PFSK-1 (cell line): ENCODE measurements around the gene TPPP3.

Experiments used
- FOXP2 ChIP-seq: optimal IDR thresholded peaks from 2 replicates; pipeline ENCODE3; 2011; ENCODE audit warnings: borderline replicate concordance, control low read depth, inconsistent platforms; ENCODE audit not compliant: insufficient read depth; ENCODE audit errors: extremely low read length, extremely low read depth
- POLR2AphosphoS5 ChIP-seq: IDR thresholded peaks from 2 replicates; pipeline ENCODE4 v1.6.1; 2012; ENCODE audit warnings: low read depth, mild to moderate bottlenecking, control low read depth, low read length, moderate library complexity
- SIN3A ChIP-seq: IDR thresholded peaks from 2 replicates; pipeline ENCODE4 v1.6.1; 2012; ENCODE audit warnings: mild to moderate bottlenecking, low read length, moderate library complexity, borderline replicate concordance; ENCODE audit not compliant: insufficient read depth
- TAF1 ChIP-seq: IDR thresholded peaks from 2 replicates; pipeline ENCODE4 v1.6.1; 2012; ENCODE audit warnings: low read length, control low read depth, borderline replicate concordance; ENCODE audit not compliant: insufficient read depth
- TF ChIP-seq, protein P1 (sequence below), 2 experiments: IDR thresholded peaks; 2 replicates each; pipeline versions ENCODE4 v1.6.1 to v1.8.0; 2011 to 2012; ENCODE audit warnings: low read depth in 2 of 2, low read length in 2 of 2, control low read depth in 1 of 2, inconsistent platforms in 1 of 2, mild to moderate bottlenecking in 1 of 2, moderate library complexity in 1 of 2; ENCODE audit not compliant: insufficient read depth in 1 of 2

The TPPP3 gene

GRCh38 chr16:67372664-67373063 lies 20.6 kb downstream of the TPPP3 start:
- TF ChIP-seq TAF1 (no peak), FOXP2 (no peak), SIN3A (no peak), POLR2AphosphoS5 (no peak)
- TF ChIP-seq, protein P1, sequence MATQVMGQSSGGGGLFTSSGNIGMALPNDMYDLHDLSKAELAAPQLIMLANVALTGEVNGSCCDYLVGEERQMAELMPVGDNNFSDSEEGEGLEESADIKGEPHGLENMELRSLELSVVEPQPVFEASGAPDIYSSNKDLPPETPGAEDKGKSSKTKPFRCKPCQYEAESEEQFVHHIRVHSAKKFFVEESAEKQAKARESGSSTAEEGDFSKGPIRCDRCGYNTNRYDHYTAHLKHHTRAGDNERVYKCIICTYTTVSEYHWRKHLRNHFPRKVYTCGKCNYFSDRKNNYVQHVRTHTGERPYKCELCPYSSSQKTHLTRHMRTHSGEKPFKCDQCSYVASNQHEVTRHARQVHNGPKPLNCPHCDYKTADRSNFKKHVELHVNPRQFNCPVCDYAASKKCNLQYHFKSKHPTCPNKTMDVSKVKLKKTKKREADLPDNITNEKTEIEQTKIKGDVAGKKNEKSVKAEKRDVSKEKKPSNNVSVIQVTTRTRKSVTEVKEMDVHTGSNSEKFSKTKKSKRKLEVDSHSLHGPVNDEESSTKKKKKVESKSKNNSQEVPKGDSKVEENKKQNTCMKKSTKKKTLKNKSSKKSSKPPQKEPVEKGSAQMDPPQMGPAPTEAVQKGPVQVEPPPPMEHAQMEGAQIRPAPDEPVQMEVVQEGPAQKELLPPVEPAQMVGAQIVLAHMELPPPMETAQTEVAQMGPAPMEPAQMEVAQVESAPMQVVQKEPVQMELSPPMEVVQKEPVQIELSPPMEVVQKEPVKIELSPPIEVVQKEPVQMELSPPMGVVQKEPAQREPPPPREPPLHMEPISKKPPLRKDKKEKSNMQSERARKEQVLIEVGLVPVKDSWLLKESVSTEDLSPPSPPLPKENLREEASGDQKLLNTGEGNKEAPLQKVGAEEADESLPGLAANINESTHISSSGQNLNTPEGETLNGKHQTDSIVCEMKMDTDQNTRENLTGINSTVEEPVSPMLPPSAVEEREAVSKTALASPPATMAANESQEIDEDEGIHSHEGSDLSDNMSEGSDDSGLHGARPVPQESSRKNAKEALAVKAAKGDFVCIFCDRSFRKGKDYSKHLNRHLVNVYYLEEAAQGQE (IDR thresholded peaks at IDR 0.05; ENCODE audit: insufficient read depth in 1 of 2, low read depth in 2 of 2, low read length in 2 of 2) = no peak

DNA sequence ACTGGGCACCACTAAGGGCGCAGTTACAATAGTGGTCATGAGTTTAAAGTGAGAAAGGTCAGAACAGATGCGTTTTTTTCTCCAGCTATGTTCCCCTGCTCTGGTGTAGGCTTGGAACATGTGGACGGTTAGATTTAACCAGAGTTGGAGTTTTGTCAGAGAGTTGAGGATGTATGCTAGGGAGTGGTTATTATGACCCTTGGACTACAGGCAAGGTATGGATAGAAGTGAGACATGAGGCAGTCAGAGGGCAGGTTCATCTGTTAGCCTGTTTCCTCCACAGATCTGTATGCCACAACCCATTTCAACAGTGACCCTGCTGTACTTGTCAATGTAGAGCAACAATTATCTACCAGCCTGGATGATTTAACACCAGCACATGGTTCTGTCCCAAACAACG lies 22.6 kb downstream of the TPPP3 start:
- TF ChIP-seq TAF1 = no peak
- TF ChIP-seq, protein P1 (IDR thresholded peaks at IDR 0.05; ENCODE audit: insufficient read depth in 1 of 2, low read depth in 2 of 2, low read length in 2 of 2) = no peak
- no peak for TF ChIP-seq SIN3A
- TF ChIP-seq POLR2AphosphoS5 = no peak
- no peak for TF ChIP-seq FOXP2

DNA sequence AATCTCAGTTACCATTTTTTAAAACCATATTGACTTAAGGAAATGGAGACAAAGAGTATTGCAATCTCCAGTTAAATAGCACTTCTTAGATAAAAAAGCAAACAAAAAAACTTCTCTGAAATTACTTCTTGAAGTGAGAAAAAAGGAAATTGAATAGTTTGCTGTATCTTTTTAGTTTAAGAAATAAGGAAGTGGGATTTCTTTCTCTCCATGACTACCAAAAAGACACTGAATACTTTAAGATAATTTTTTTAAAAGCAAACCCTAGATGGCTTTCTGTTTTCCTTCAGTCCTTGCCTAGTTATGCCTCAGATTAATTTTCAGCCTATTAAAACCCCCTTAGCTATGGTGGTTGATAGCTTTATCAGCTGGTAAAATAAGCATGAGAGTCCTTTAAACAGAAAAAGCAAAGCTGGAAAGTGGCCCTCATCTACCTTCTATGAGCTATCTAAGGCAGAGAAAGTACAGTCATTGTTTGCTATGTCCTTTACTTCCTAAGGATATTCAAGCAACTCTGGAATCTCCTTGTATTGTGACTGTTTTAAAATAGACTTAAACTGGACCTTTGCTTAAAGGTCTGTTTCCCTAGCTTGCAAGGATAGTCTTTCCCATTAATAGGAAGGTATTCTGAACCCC lies 28.6 kb downstream of the TPPP3 start:
- TF ChIP-seq POLR2AphosphoS5 = no peak
- no peak for TF ChIP-seq SIN3A

- TF ChIP-seq, protein P1 (IDR thresholded peaks at IDR 0.05; ENCODE audit: insufficient read depth in 1 of 2, low read depth in 2 of 2, low read length in 2 of 2) = no peak
Measured at GRCh38 chr16:67361038-67361437, 32.3 kb downstream of the TPPP3 start.

- TF ChIP-seq SIN3A = no peak
- TF ChIP-seq, protein P1 (IDR thresholded peaks at IDR 0.05; ENCODE audit: insufficient read depth in 1 of 2, low read depth in 2 of 2, low read length in 2 of 2) = no peak
- no peak for TF ChIP-seq TAF1
- no peak for TF ChIP-seq FOXP2
- no peak for TF ChIP-seq POLR2AphosphoS5
Measured at GRCh38 chr16:67357561-67357960, 35.7 kb downstream of the TPPP3 start.

DNA sequence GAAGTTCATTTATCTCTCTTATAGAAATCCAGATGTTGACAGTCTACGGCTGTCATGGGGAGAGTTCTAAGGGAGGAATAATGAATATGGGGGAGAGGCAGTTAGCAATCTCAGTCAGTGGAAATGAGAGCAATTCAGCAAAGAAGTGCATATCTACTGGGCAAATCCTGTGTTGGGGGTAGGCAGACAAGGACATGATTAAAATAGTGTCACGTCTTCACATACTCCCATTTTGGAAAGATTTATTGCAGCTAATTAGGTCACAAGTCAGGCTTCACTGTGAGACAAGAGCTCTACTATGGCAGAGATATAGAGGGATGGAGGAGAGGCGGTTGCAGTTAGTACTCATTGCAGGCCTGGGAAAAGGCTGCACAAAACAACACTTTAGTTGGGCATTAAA lies 36.9 kb downstream of the TPPP3 start:
- TF ChIP-seq, protein P1 (IDR thresholded peaks at IDR 0.05; ENCODE audit: insufficient read depth in 1 of 2, low read depth in 2 of 2, low read length in 2 of 2) = no peak
- TF ChIP-seq TAF1 (no peak), SIN3A (no peak)
